GM23338 (cell line): ENCODE data around the gene SH3TC1. TPM values are rescaled to one million over a fixed set of nuclear protein-coding genes. Genes with fewer than 3 reads are reported as not detected.

ENCODE experiments used
- ATAC-seq: fragments of 200-7000 bp; cut with Tn5 transposase; 3 replicates; pipeline ENCODE4 v1.9.1; 2020
- DNase-seq: peaks from one replicate; pipeline ENCODE4 v3.0.0-alpha.2; 2015; ENCODE audit warnings: low spot score
- H2AFZ ChIP-seq: fragments of 200-600 bp; sonication (generic); 2 replicates; pipeline ENCODE4 v1.8.0; 2016; ENCODE audit warnings: antibody characterized with exemption, mild to moderate bottlenecking, moderate library complexity
- H3F3A ChIP-seq: fragments of 200-600 bp; sonication (generic); replicated peaks from 2 replicates; pipeline ENCODE4 v1.8.0; 2017; ENCODE audit warnings: antibody characterized with exemption, mixed run types, low read depth
- H3K27ac ChIP-seq: fragments of 200-600 bp; sonication (generic); 2 replicates; pipeline ENCODE4 v1.6.1; 2016; ENCODE audit warnings: low read depth
- H3K27me3 ChIP-seq: fragments of 200-600 bp; sonication (generic); 2 replicates; pipeline ENCODE4 v1.8.0; 2016; ENCODE audit warnings: mild to moderate bottlenecking, mixed run types, moderate library complexity; ENCODE audit not compliant: insufficient read depth
- H3K36me3 ChIP-seq: fragments of 200-600 bp; sonication (generic); 2 replicates; pipeline ENCODE4 v1.8.0; 2016; ENCODE audit warnings: mild to moderate bottlenecking; ENCODE audit not compliant: insufficient read depth
- H3K4me1 ChIP-seq: fragments of 200-600 bp; sonication (generic); 2 replicates; pipeline ENCODE4 v1.8.0; 2016; ENCODE audit warnings: mild to moderate bottlenecking, moderate library complexity; ENCODE audit not compliant: insufficient read depth
- H3K4me2 ChIP-seq: fragments of 200-600 bp; sonication (generic); 2 replicates; pipeline ENCODE4 v1.7.1; 2017; ENCODE audit warnings: mixed run types
- H3K4me3 ChIP-seq: fragments of 200-600 bp; sonication (generic); 2 replicates; pipeline ENCODE4 v1.6.1; 2016; ENCODE audit warnings: mixed run types
- H3K79me2 ChIP-seq: fragments of 200-600 bp; sonication (generic); replicated peaks from 2 replicates; pipeline ENCODE4 v1.8.0; 2017; ENCODE audit warnings: mild to moderate bottlenecking; ENCODE audit not compliant: insufficient read depth
- H3K9me2 ChIP-seq: fragments of 200-600 bp; sonication (generic); 2 replicates; pipeline ENCODE4 v1.8.0; 2017; ENCODE audit not compliant: insufficient read depth
- H4K20me1 ChIP-seq: fragments of 200-600 bp; sonication (generic); replicated peaks from 2 replicates; pipeline ENCODE4 v1.8.0; 2017; ENCODE audit warnings: mild to moderate bottlenecking; ENCODE audit not compliant: insufficient read depth
- H3K27ac Mint-ChIP-seq: 2 replicates; pipeline ENCODE4 v1.8.0; 2020; ENCODE audit warnings: inconsistent platforms, mild to moderate bottlenecking, moderate library complexity, mixed read lengths
- H3K27me3 Mint-ChIP-seq: 3 replicates; pipeline ENCODE4 v1.8.0; 2022; ENCODE audit warnings: low read depth, mild to moderate bottlenecking, moderate library complexity, mixed read lengths, inconsistent platforms; ENCODE audit not compliant: insufficient read depth, poor library complexity
- H3K36me3 Mint-ChIP-seq: 3 replicates; pipeline ENCODE4 v1.8.0; 2021; ENCODE audit warnings: low read depth, mild to moderate bottlenecking, inconsistent platforms, moderate library complexity, mixed read lengths
- H3K4me1 Mint-ChIP-seq: 3 replicates; pipeline ENCODE4 v1.8.0; 2020; ENCODE audit warnings: mild to moderate bottlenecking, inconsistent platforms, mixed read lengths
- H3K4me3 Mint-ChIP-seq: 3 replicates; pipeline ENCODE4 v1.8.0; 2021; ENCODE audit warnings: moderate library complexity, mild to moderate bottlenecking, inconsistent platforms, mixed read lengths
- H3K9me3 Mint-ChIP-seq: 3 replicates; pipeline ENCODE4 v1.8.0; 2020; ENCODE audit warnings: moderate library complexity, mild to moderate bottlenecking, inconsistent platforms, mixed read lengths
- CREB1 ChIP-seq: fragments of 250-450 bp; sonication (Bioruptor Pico); IDR thresholded peaks from 2 replicates; pipeline ENCODE4 v1.5.0; 2020; ENCODE audit warnings: low read depth, mild to moderate bottlenecking, moderate library complexity
- CTCF ChIP-seq, 2 experiments: fragments of 200-600 bp in 1 of 2; sonication (generic) in 1 of 2; conservative IDR thresholded peaks; 2 replicates each; pipeline versions ENCODE4 v1.5.1 to v1.6.1; 2016 to 2017; ENCODE audit warnings: antibody characterized with exemption in 2 of 2, low read depth in 2 of 2, mild to moderate bottlenecking in 2 of 2, moderate library complexity in 1 of 2
- ETS1 ChIP-seq: IDR thresholded peaks from 2 replicates; pipeline ENCODE4 v1.6.1; 2016; ENCODE audit warnings: antibody characterized with exemption
- JUNB ChIP-seq: IDR thresholded peaks from one replicate; pipeline ENCODE4 v1.6.1; 2016; ENCODE audit warnings: antibody characterized with exemption; ENCODE audit not compliant: unreplicated experiment
- NANOG ChIP-seq: IDR thresholded peaks from 2 replicates; pipeline ENCODE4 v1.6.1; 2016; ENCODE audit warnings: antibody characterized with exemption, borderline replicate concordance
- ZNF331 ChIP-seq: fragments of 250-450 bp; sonication (Bioruptor Pico); IDR thresholded peaks from 2 replicates; pipeline ENCODE4 v1.5.0; 2020; ENCODE audit warnings: low read depth, mild to moderate bottlenecking, moderate library complexity
- ZNF462 ChIP-seq: fragments of 250-450 bp; sonication (Bioruptor Pico); IDR thresholded peaks from 2 replicates; pipeline ENCODE4 v1.5.0; 2020; ENCODE audit warnings: mild to moderate bottlenecking, moderate library complexity
- polyA plus RNA-seq: library from polyadenylated mRNA; unstranded; fragments of >200 nt; fragmentation: Nextera tagmentation; extraction: Ambion mirVana; gene quantifications from 2 replicates; pipeline ENCODE4 v1.2.1, GENCODE V29; 2016
- total RNA-seq: library from RNA; depleted of rRNA; stranded (reverse); fragments of >200 nt; shearing (Covaris generic); gene quantifications from 2 replicates; pipeline ENCODE4 v1.2.3, GENCODE V29; 2014
- TF ChIP-seq, protein P1 (sequence below): IDR thresholded peaks from one replicate; pipeline ENCODE4 v1.6.1; 2018; ENCODE audit warnings: antibody characterized with exemption; ENCODE audit not compliant: unreplicated experiment

The SH3TC1 gene
- total and polyA plus RNA-seq, 2 experiments from 2014 or later, result 0.07 TPM; not detected in 1

DNA sequence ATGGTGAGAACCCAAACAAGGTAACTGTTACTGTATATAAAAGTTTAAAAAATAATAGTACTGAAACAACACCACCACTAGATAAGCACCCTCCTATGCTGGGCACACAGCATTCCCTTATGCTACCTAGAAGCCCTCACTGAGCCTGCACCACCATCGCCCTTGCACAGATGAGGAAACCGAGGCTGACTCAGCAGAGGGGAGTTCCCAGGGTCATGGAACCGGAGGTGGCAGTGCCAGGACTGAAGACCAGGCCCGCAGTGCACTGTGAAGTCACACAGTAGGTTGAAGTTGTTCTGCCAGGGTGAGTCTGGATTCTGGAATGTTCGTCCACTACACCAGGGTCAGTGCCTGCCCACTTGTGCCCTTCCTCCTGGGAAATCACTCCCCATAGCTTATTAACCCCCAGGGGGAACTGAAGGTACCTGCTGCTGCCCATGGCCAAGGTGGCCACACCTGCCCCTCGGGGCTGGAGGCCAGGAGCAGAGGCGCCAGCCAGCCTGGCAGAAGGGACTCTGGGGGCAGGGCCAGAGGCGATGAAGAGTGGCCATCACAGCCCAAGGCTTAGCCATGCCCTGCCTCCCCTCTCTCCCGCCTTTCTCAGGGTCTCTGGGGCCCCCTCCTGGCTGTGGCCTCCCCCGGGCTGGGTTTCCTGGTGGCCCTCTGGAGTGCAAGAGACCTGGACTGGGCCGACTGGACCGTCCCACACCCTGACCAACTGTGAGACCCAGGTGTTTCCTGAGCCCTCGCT lies 25.4 kb upstream of the SH3TC1 start:
- Mint-ChIP-seq H3K4me1 (0 out of 3 replicates have a peak, but pooled peaks cover 2% of the 10 kb centered on the region), H3K36me3 (no peaks in the 10 kb centered on the region), H3K27ac (no peak overlapping the region), H3K4me3 (no peak overlapping the region), H3K27me3 (no peaks in the 10 kb centered on the region), H3K9me3 (peaks cover 8% of the 10 kb centered on the region)
- no peaks in the 10 kb centered on the region for H4K20me1 ChIP-seq
- H3K27me3 ChIP-seq, result no peaks in the 10 kb centered on the region
- DNase-seq (no peak), ATAC-seq (no peak)
- H3K36me3 ChIP-seq, result no peaks in the 10 kb centered on the region
- no peaks in the 10 kb centered on the region for H3K9me2 ChIP-seq
- no peaks in the 10 kb centered on the region for H3K4me1 ChIP-seq
- no peak overlapping the region for H3K4me3 ChIP-seq
- no peaks in the 10 kb centered on the region for H3K79me2 ChIP-seq
- peak in 1 of 2 experiments; percentile 54; a peak in 2 of 4 replicates for TF ChIP-seq CTCF (conservative IDR thresholded peaks at IDR 0.05; ENCODE audit: low read depth in 2 of 2)
- TF ChIP-seq, protein P1, sequence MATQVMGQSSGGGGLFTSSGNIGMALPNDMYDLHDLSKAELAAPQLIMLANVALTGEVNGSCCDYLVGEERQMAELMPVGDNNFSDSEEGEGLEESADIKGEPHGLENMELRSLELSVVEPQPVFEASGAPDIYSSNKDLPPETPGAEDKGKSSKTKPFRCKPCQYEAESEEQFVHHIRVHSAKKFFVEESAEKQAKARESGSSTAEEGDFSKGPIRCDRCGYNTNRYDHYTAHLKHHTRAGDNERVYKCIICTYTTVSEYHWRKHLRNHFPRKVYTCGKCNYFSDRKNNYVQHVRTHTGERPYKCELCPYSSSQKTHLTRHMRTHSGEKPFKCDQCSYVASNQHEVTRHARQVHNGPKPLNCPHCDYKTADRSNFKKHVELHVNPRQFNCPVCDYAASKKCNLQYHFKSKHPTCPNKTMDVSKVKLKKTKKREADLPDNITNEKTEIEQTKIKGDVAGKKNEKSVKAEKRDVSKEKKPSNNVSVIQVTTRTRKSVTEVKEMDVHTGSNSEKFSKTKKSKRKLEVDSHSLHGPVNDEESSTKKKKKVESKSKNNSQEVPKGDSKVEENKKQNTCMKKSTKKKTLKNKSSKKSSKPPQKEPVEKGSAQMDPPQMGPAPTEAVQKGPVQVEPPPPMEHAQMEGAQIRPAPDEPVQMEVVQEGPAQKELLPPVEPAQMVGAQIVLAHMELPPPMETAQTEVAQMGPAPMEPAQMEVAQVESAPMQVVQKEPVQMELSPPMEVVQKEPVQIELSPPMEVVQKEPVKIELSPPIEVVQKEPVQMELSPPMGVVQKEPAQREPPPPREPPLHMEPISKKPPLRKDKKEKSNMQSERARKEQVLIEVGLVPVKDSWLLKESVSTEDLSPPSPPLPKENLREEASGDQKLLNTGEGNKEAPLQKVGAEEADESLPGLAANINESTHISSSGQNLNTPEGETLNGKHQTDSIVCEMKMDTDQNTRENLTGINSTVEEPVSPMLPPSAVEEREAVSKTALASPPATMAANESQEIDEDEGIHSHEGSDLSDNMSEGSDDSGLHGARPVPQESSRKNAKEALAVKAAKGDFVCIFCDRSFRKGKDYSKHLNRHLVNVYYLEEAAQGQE, result no peak
- H3F3A ChIP-seq, result no peaks in the 10 kb centered on the region
- H3K4me2 ChIP-seq, result no peak overlapping the region
- no peak overlapping the region for H3K27ac ChIP-seq
- no peak overlapping the region for H2AFZ ChIP-seq

DNA sequence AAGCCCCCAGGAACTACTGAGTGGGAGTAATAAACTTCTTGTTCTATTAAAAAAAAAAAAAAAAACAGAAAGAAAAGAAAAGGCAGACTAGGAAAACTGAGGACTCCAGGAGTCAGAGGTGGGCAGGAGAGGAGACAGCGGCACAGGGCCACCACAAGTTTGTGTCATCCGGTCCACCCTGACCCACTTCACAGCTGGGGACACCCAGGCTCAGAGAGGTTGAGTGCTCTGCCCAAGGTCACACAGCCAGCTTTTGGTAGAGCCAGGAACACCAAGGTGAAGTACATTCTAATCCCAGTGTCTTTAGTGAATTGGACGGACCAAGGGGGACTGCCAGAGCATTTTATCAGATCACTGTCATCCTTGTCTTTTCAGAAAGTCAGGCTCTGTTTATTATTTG lies 24.1 kb upstream of the SH3TC1 start:
- no peaks in the 10 kb centered on the region for H3K9me3 Mint-ChIP-seq
- Histone ChIP-seq H3K79me2 (no peaks in the 10 kb centered on the region), H3K36me3 (no peaks in the 10 kb centered on the region), H3K27me3 (no peaks in the 10 kb centered on the region), H2AFZ (no peak overlapping the region), H3K9me2 (no peaks in the 10 kb centered on the region), H3K4me2 (no peak overlapping the region), H3K4me1 (no peaks in the 10 kb centered on the region), H3F3A (no peaks in the 10 kb centered on the region), H4K20me1 (no peaks in the 10 kb centered on the region), H3K27ac (no peak overlapping the region), H3K4me3 (no peak overlapping the region)
- no peak overlapping the region for H3K27ac Mint-ChIP-seq
- no peaks in the 10 kb centered on the region for H3K27me3 Mint-ChIP-seq
- ATAC-seq, result no peak
- no peak overlapping the region for H3K4me3 Mint-ChIP-seq
- no peaks in the 10 kb centered on the region for H3K36me3 Mint-ChIP-seq
- H3K4me1 Mint-ChIP-seq, result 0 out of 3 replicates have a peak, but pooled peaks cover 2% of the 10 kb centered on the region
- no peak for DNase-seq
- TF ChIP-seq NANOG (no peak), ZNF331 (CRISPR knock-in tag) (no peak), CREB1 (CRISPR knock-in tag) (no peak), JUNB (no peak), ETS1 (no peak), ZNF462 (no peak)
